ENCODE results near the gene BPTF.

GRCh38 chr17:67881083-67881482 lies 55.8 kb downstream of the BPTF start:
- no peak for TF ChIP-seq CTCF (IDR thresholded peaks at IDR 0.05)
- no peak for TF ChIP-seq ZFX (IDR thresholded peaks at IDR 0.05; ENCODE audit: borderline replicate concordance)

All from 22Rv1 (cell line).